HEK293T (cell line): Measurements from ENCODE around the gene APBB2.

Experiments
- BHLHE40 ChIP-seq: fragments of 450-650 bp; IDR thresholded peaks from 2 replicates; pipeline ENCODE4 v1.6.1; 2016; ENCODE audit warnings: mild to moderate bottlenecking, moderate library complexity, borderline replicate concordance
- CTBP1 ChIP-seq: fragments of 450-650 bp; IDR thresholded peaks from 2 replicates; pipeline ENCODE4 v1.6.1; 2016; ENCODE audit warnings: borderline replicate concordance
- ELF4 ChIP-seq: fragments of 450-650 bp; IDR thresholded peaks from 2 replicates; pipeline ENCODE4 v1.6.1; 2017; ENCODE audit warnings: antibody characterized with exemption
- FOXA1 ChIP-seq: fragments of 450-650 bp; IDR thresholded peaks from 2 replicates; pipeline ENCODE4 v1.6.1; 2016; ENCODE audit warnings: mild to moderate bottlenecking
- FOXM1 ChIP-seq: fragments of 450-650 bp; IDR thresholded peaks from 2 replicates; pipeline ENCODE4 v1.6.1; 2017; ENCODE audit warnings: mild to moderate bottlenecking, borderline replicate concordance
- HDGF ChIP-seq: fragments of 450-650 bp; IDR thresholded peaks from 2 replicates; pipeline ENCODE4 v1.6.1; 2017; ENCODE audit warnings: antibody characterized with exemption, borderline replicate concordance
- NFRKB ChIP-seq: fragments of 450-650 bp; IDR thresholded peaks from 2 replicates; pipeline ENCODE4 v1.6.1; 2016; ENCODE audit warnings: mild to moderate bottlenecking, moderate library complexity
- SP1 ChIP-seq: fragments of 450-650 bp; IDR thresholded peaks from 2 replicates; pipeline ENCODE4 v1.6.1; 2017

GRCh38 chr4:40908297-40908696 lies 306.0 kb downstream of the APBB2 start:
- no peak for TF ChIP-seq FOXA1
- no peak for TF ChIP-seq ELF4
- TF ChIP-seq FOXM1: no peak
- no peak for TF ChIP-seq SP1
- TF ChIP-seq CTBP1: no peak
- no peak for TF ChIP-seq BHLHE40
- TF ChIP-seq NFRKB: no peak
- TF ChIP-seq HDGF: no peak
